Measurements from ENCODE around the gene IRF2BPL. TPM values are rescaled to one million over a fixed set of nuclear protein-coding genes. Genes with fewer than 3 reads are reported as not detected.

Gene IRF2BPL
- total and polyA plus RNA-seq, 9 of the 15 experiments (the other 6 are each of a cell fraction or from before 2014, with no cell fraction given) = 0.52 to 21.6 (median 2.5) TPM

GRCh38 chr14:77040741-77041653, 12.5 kb upstream of the IRF2BPL start (continued):
- TF ChIP-seq CCNT2 (IDR thresholded peaks at IDR 0.05; ENCODE audit: borderline replicate concordance, extremely low read depth, insufficient read length, low read depth, low read length) (no peak), CEBPB (tag; IDR thresholded peaks at IDR 0.05) (peak; percentile 64; the same call in 1 of the 2 replicates), PCBP1 (IDR thresholded peaks at IDR 0.05; ENCODE audit: low read depth, low read length, poor library complexity, severe bottlenecking) (no peak), CEBPG (CRISPR knock-in tag; IDR thresholded peaks at IDR 0.05) (no peak), CEBPG (tag; conservative IDR thresholded peaks at IDR 0.05 in 1 of 2, IDR thresholded peaks at IDR 0.05 in 1 of 2) (peak in 1 of 2 experiments; percentile 45; a peak in 1 of 4 replicates), ID3 (CRISPR knock-in tag; IDR thresholded peaks at IDR 0.05) (no peak), ID3 (tag; IDR thresholded peaks at IDR 0.05) (peak; percentile 78), RBBP5 (IDR thresholded peaks at IDR 0.05; ENCODE audit: borderline replicate concordance, insufficient read depth, low read length, poor library complexity, severe bottlenecking) (peak; percentile 77), ATF3 (IDR thresholded peaks at IDR 0.05) (peak; percentile 41), ATF3 (CRISPR knock-in tag; conservative IDR thresholded peaks at IDR 0.05) (no peak), ZNF740 (CRISPR knock-in tag; IDR thresholded peaks at IDR 0.05) (no peak), ZNF740 (tag; IDR thresholded peaks at IDR 0.05) (peak in 1 of 2 experiments; percentile 74; a peak in 1 of 4 replicates), PHF8 (IDR thresholded peaks at IDR 0.05; ENCODE audit: borderline replicate concordance, low read length) (peak; percentile 19; the same call in 1 of the 2 replicates), NCOR1 (IDR thresholded peaks at IDR 0.05) (no peak), DMBX1 (CRISPR knock-in tag; IDR thresholded peaks at IDR 0.05; ENCODE audit: borderline replicate concordance) (peak; percentile 78; the same call in 1 of the 2 replicates), ZKSCAN3 (CRISPR knock-in tag; IDR thresholded peaks at IDR 0.05) (no peak), ZNF175 (CRISPR knock-in tag; IDR thresholded peaks at IDR 0.05; ENCODE audit: low read depth) (peak; percentile 43; the same call in 1 of the 2 replicates), ZBTB17 (CRISPR knock-in tag; IDR thresholded peaks at IDR 0.05) (peak; percentile 37; the same call in 1 of the 2 replicates), ZSCAN32 (CRISPR knock-in tag; IDR thresholded peaks at IDR 0.05) (no peak), ZNF224 (CRISPR knock-in tag; IDR thresholded peaks at IDR 0.05) (no peak), NRF1 (conservative IDR thresholded peaks at IDR 0.05 in 1 of 2, IDR thresholded peaks at IDR 0.05 in 1 of 2) (peak in 1 of 2 experiments; percentile 20; a peak in 3 of 4 replicates), NR2C2 (CRISPR knock-in tag; IDR thresholded peaks at IDR 0.05) (no peak), NR2C2 (tag; IDR thresholded peaks at IDR 0.05) (peak; percentile 74), KAT7 (CRISPR knock-in tag; IDR thresholded peaks at IDR 0.05; ENCODE audit: borderline replicate concordance) (no peak), SMAD4 (CRISPR knock-in tag; conservative IDR thresholded peaks at IDR 0.05) (peak; percentile 39; the same call in 1 of the 2 replicates), CBX3 (IDR thresholded peaks at IDR 0.05; ENCODE audit: borderline replicate concordance in 1 of 2, low read length in 2 of 2) (no peak)

All from K562 (cell line).